ENCODE data around the gene HSPBP1. TPM values are rescaled to one million over a fixed set of nuclear protein-coding genes. Genes with fewer than 3 reads are reported as not detected.
"Not testable (repeated sequence)": the region's sequence is repeated elsewhere in the genome, so short reads cannot be mapped to it uniquely, and the experiment has no call there.

The HSPBP1 gene
- total and polyA plus RNA-seq, 4 donors = 9.4 to 31.6 (median 13.5) TPM

DNA sequence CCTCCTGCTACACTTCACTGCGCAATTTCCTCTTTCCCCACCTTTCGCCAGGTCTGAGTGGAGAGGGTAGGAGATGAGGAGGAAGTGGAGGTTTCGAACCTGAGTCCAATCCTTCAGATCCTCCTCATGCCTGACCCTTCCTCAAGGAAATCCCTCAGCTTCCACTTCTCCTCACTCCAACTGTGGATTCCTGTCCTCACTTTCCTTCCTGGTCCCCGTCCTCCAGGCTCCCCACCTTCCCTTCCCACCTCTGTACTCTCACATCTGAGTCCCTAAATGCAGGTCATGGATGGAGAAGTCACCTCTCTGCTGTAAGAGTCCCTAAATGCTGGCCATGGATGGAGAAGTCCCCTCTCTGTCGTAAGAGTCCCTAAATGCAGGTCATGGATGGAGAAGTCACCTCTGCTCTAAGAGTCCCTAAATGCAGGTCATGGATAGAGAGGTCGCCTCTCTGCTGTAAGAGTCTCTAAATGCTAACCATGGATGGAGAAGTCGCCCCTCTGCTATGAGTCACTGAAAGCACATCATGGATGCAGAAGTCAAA, 54.4 kb downstream of the HSPBP1 start:
- Histone ChIP-seq H3K27me3 (ENCODE audit: control insufficient read depth in 4 of 4, insufficient read depth in 4 of 4, low read length in 3 of 4) (no peaks in the 10 kb centered on the region), H3K36me3 (ENCODE audit: control insufficient read depth in 4 of 4, insufficient read depth in 3 of 4, low read depth in 1 of 4, low read length in 3 of 4) (peaks cover 0 to 5% (median 4%) of the 10 kb centered on the region in 4 donors), H3K9me3 (ENCODE audit: control insufficient read depth in 4 of 4, low read length in 3 of 4) (no peaks in the 10 kb centered on the region), H3K27ac (ENCODE audit: low read depth in 1 of 2, low read length in 2 of 2) (no peak overlapping the region), H3K4me3 (ENCODE audit: low read depth in 1 of 3, low read length in 3 of 3) (no peak overlapping the region), H3K4me1 (ENCODE audit: control insufficient read depth in 4 of 4, insufficient read depth in 4 of 4, low read length in 3 of 4) (peaks cover 5 to 29% (median 23%) of the 10 kb centered on the region in 4 donors), H3K9ac (ENCODE audit: low read depth in 1 of 2, low read length in 2 of 2) (no peak overlapping the region)
- WGBS = 94% methylated on average over 7 of the region's 7 CpGs
- DNase-seq (ENCODE audit: low spot score) = no peak
- TF ChIP-seq TAF1 (conservative IDR thresholded peaks at IDR 0.05) = no peak
- no peak for TF ChIP-seq GABPA (IDR thresholded peaks at IDR 0.05 in 1 of 2, conservative IDR thresholded peaks at IDR 0.05 in 1 of 2)
- TF ChIP-seq, protein P1, sequence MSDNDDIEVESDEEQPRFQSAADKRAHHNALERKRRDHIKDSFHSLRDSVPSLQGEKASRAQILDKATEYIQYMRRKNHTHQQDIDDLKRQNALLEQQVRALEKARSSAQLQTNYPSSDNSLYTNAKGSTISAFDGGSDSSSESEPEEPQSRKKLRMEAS (IDR thresholded peaks at IDR 0.05) = no peak
- TF ChIP-seq, protein P2, sequence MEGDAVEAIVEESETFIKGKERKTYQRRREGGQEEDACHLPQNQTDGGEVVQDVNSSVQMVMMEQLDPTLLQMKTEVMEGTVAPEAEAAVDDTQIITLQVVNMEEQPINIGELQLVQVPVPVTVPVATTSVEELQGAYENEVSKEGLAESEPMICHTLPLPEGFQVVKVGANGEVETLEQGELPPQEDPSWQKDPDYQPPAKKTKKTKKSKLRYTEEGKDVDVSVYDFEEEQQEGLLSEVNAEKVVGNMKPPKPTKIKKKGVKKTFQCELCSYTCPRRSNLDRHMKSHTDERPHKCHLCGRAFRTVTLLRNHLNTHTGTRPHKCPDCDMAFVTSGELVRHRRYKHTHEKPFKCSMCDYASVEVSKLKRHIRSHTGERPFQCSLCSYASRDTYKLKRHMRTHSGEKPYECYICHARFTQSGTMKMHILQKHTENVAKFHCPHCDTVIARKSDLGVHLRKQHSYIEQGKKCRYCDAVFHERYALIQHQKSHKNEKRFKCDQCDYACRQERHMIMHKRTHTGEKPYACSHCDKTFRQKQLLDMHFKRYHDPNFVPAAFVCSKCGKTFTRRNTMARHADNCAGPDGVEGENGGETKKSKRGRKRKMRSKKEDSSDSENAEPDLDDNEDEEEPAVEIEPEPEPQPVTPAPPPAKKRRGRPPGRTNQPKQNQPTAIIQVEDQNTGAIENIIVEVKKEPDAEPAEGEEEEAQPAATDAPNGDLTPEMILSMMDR (IDR thresholded peaks at IDR 0.05; ENCODE audit: low read depth, low read length, missing input control) = no peak
- TF ChIP-seq RAD21 (IDR thresholded peaks at IDR 0.05) = no peak
- TF ChIP-seq SP1 (IDR thresholded peaks at IDR 0.05) = no peak
- no peak for TF ChIP-seq HNF4G (IDR thresholded peaks at IDR 0.05)
- TF ChIP-seq EGR1 (IDR thresholded peaks at IDR 0.05; ENCODE audit: low read depth in 2 of 2) = no peak
- TF ChIP-seq YY1 (IDR thresholded peaks at IDR 0.05) = no peak
- no peak for TF ChIP-seq JUND (IDR thresholded peaks at IDR 0.05)
- TF ChIP-seq, protein P3, sequence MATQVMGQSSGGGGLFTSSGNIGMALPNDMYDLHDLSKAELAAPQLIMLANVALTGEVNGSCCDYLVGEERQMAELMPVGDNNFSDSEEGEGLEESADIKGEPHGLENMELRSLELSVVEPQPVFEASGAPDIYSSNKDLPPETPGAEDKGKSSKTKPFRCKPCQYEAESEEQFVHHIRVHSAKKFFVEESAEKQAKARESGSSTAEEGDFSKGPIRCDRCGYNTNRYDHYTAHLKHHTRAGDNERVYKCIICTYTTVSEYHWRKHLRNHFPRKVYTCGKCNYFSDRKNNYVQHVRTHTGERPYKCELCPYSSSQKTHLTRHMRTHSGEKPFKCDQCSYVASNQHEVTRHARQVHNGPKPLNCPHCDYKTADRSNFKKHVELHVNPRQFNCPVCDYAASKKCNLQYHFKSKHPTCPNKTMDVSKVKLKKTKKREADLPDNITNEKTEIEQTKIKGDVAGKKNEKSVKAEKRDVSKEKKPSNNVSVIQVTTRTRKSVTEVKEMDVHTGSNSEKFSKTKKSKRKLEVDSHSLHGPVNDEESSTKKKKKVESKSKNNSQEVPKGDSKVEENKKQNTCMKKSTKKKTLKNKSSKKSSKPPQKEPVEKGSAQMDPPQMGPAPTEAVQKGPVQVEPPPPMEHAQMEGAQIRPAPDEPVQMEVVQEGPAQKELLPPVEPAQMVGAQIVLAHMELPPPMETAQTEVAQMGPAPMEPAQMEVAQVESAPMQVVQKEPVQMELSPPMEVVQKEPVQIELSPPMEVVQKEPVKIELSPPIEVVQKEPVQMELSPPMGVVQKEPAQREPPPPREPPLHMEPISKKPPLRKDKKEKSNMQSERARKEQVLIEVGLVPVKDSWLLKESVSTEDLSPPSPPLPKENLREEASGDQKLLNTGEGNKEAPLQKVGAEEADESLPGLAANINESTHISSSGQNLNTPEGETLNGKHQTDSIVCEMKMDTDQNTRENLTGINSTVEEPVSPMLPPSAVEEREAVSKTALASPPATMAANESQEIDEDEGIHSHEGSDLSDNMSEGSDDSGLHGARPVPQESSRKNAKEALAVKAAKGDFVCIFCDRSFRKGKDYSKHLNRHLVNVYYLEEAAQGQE (IDR thresholded peaks at IDR 0.05) = no peak
- no peak for TF ChIP-seq HNF4A (conservative IDR thresholded peaks at IDR 0.05)

DNA sequence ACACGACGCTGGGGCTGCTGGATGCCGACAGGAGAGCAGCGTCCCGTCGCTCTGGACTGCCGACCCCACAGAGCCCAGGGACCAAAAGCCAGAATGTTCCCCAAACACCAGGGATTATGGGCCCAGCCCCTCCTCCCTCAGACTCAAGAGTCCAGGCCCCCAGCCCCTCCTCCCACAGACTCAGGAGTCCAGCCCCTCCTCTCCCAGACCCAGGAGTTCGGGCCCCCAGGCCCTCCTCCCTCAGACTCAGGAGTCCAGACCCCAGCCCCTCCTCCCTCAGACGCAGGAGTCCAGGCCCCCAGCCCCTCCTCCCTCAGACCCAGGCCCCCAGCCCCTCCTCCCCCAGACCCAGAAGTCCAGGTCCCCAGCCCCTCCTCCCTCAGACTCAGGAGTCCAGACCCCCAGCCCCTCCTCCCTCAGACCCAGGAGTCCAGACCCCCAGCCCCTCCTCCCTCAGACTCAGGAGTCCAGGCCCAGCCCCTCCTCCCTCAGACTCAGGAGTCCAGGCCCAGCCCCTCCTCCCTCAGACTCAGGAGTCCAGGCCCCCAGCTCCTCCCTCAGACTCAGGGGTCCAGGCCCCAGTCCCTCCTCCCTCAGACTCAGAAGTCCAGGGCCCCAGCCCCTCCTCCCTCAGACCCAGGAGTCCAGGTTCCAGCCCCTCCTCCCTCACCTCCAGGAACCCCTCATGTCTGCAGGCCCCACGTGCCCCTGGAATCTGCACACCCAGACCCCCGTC, 55.1 kb downstream of the HSPBP1 start:
- H3K4me3 ChIP-seq (ENCODE audit: low read depth in 1 of 3, low read length in 3 of 3); H3K27me3 ChIP-seq (ENCODE audit: control insufficient read depth in 4 of 4, insufficient read depth in 4 of 4, low read length in 3 of 4); DNase-seq (ENCODE audit: low spot score); H3K9me3 ChIP-seq (ENCODE audit: control insufficient read depth in 4 of 4, low read length in 3 of 4); H3K9ac ChIP-seq (ENCODE audit: low read depth in 1 of 2, low read length in 2 of 2); H3K27ac ChIP-seq (ENCODE audit: low read depth in 1 of 2, low read length in 2 of 2); H3K36me3 ChIP-seq (ENCODE audit: control insufficient read depth in 4 of 4, insufficient read depth in 3 of 4, low read depth in 1 of 4, low read length in 3 of 4): not testable (repeated sequence)
- WGBS = 87% methylated on average over 11 of the region's 11 CpGs
- H3K4me1 ChIP-seq (ENCODE audit: control insufficient read depth in 4 of 4, insufficient read depth in 4 of 4, low read length in 3 of 4) = peaks cover 3 to 25% (median 22%) of the 10 kb centered on the region in 4 donors
